Heart right ventricle (tissue), 16 donors: ENCODE measurements around the gene CLCN2. TPM values are rescaled to one million over a fixed set of nuclear protein-coding genes. Genes with fewer than 3 reads are reported as not detected.

ENCODE experiments used
- ATAC-seq, 8 donors: fragments of 200-7000 bp; cut with Tn5 transposase; one replicate each; pipeline ENCODE4 v1.9.1; 2020; ENCODE audit warnings: mild to moderate bottlenecking in 8 of 8, moderate library complexity in 8 of 8, moderate number of reproducible peaks in 1 of 8
- DNase-seq, 2 donors: peaks; one replicate each; pipeline ENCODE4 v3.0.0-alpha.2; 2020
- H3K27ac ChIP-seq, 10 donors: fragments of 200-600 bp; sonication (generic) in 2 of 10; one replicate each; pipeline versions ENCODE4 v1.5.0 to v1.8.0; 2020 to 2022; ENCODE audit warnings: mild to moderate bottlenecking in 3 of 10
- H3K27me3 ChIP-seq, 7 donors: fragments of 200-600 bp; one replicate each; pipeline ENCODE4 v1.8.0; 2021 to 2022; ENCODE audit warnings: mild to moderate bottlenecking in 2 of 7
- H3K36me3 ChIP-seq, 9 donors: fragments of 200-600 bp; sonication (generic) in 1 of 9; one replicate each; pipeline versions ENCODE4 v1.5.0 to v1.8.0; 2020 to 2022; ENCODE audit warnings: mild to moderate bottlenecking in 2 of 9
- H3K4me1 ChIP-seq, 9 donors: fragments of 200-600 bp; sonication (generic) in 1 of 9; one replicate each; pipeline versions ENCODE4 v1.5.0 to v1.8.0; 2020 to 2022; ENCODE audit warnings: mild to moderate bottlenecking in 4 of 9
- H3K4me3 ChIP-seq, 10 donors: fragments of 200-600 bp; sonication (generic) in 2 of 10; one replicate each; pipeline versions ENCODE4 v1.5.0 to v1.8.0; 2020 to 2022; ENCODE audit warnings: mild to moderate bottlenecking in 7 of 10, moderate library complexity in 2 of 10
- H3K9me3 ChIP-seq, 11 donors: fragments of 200-600 bp in 10 of 11; sonication (generic) in 2 of 11; one replicate each; pipeline versions ENCODE4 v1.5.0 to v1.8.0; 2013 to 2022; ENCODE audit warnings: mild to moderate bottlenecking in 2 of 11, control low read depth in 1 of 11, moderate library complexity in 1 of 11
- WGBS, 2 donors: extraction: QIAGEN DNeasy Blood & Tissue Kit; methylation state at CpG; one replicate each; pipeline ENCODE4 v1.1.7; 2013; ENCODE audit warnings: inconsistent platforms in 1 of 2; 5-methylcytosine and 5-hydroxymethylcytosine counted together
- intact Hi-C, 10 donors: fragments of 100-400 bp; cut with DNase I; formaldehyde crosslinking; loops; one replicate each; pipeline versions ENCODE4 v1.11.1 to v1.14.2; 2022
- polyA plus RNA-seq, 2 donors: library from polyadenylated mRNA; stranded (reverse); fragments of 200-250 nt; gene quantifications; one replicate each; pipeline ENCODE4 v1.2.3, GENCODE V29; 2013
- total RNA-seq, 10 donors: library from RNA; stranded (reverse); fragmentation: NEBNext Ultra II Directional in 3 of 10; extraction: Animal tissue kit (Norgen Biotek cat#: 25700) in 3 of 10; gene quantifications; one replicate each; pipeline versions ENCODE4 v1.2.1 to v1.2.4, GENCODE V29; 2021 to 2023
- TF ChIP-seq, protein P1 (sequence below), 9 donors: fragments of 200-600 bp; sonication (generic) in 2 of 9; IDR thresholded peaks; one replicate each; pipeline versions ENCODE4 v1.5.0 to v1.8.0; 2021 to 2022; ENCODE audit warnings: antibody characterized with exemption in 9 of 9, mild to moderate bottlenecking in 5 of 9, moderate library complexity in 1 of 9
- donor health status: Arrhythmogenic right ventricular cardiomyopathy.
- donor health status: ischemic (EF 13 %, LVEDD 7.1; RV severe dilation, severe dysfunction).
- donor health status: healthy with polysubstance abuse.
- donor health status: DM: no; HTN: yes; CAD: no.
- donor health status: DM: no; HTN: no; CAD: no.
- donor health status: ischemic (EF 25% LVEDD 6.9; RV normal size, moderate dysfunction).
- donor health status: ischemic (EF 25% LVEDD 5.7; RV mildly dilated, moderate dysfunction).
- donor health status: healthy.
- donor health status: DM: yes; HTN: yes; CAD: no.
- donor health status: Ischemic cardiomyopathy.
- donor health status: ischemic (EF 35%, LVEDD 5.7; RV mildly dilated, moderate dysfunction).
- donor health status: nonischemic (EF 11% LVEDD 7.7; RV severe dilation, severe dysfunction).
- donor health status: DM: yes; HTN: yes; CAD: no.
- donor health status: PGD.
- donor health status: ischemic (EF 29% LVEDD 5.4; RV normal size, mild dysfunction).
- donor health status: nonischemic (EF 23%, LVEDD 6.1; RV moderate dilation, normal function).

The CLCN2 gene
- total and polyA plus RNA-seq, 12 donors, result 1.3 to 8.4 (median 2.4) TPM

DNA sequence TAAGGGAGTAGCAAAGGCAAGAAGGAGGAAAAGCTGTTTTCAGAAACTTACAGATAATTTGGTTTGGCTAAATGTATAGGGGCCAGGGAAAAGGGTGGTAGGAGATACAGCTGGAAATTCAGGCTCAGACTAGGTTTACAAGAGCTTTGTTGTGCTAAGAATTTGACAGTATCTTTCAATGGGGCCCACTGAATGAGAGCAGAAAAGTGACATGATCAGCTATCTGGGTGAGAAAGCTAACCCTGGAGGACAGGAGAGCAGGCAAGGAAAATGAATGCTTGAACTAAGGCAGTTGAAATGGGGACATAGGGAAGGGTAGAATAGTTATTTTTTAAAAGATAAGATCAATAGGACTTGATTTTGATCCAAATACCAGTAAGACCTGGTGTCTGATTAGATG lies 49.8 kb downstream of the CLCN2 start:
- H3K4me3 ChIP-seq, result no peak overlapping the region
- no peak for DNase-seq
- peaks cover 11 to 22% (median 16%) of the 10 kb centered on the region in 9 donors for H3K4me1 ChIP-seq
- peaks cover 0 to 37% (median 26%) of the 10 kb centered on the region in 9 donors for H3K36me3 ChIP-seq
- H3K27me3 ChIP-seq, result no peaks in the 10 kb centered on the region
- no peaks in the 10 kb centered on the region for H3K9me3 ChIP-seq
- TF ChIP-seq, protein P1, sequence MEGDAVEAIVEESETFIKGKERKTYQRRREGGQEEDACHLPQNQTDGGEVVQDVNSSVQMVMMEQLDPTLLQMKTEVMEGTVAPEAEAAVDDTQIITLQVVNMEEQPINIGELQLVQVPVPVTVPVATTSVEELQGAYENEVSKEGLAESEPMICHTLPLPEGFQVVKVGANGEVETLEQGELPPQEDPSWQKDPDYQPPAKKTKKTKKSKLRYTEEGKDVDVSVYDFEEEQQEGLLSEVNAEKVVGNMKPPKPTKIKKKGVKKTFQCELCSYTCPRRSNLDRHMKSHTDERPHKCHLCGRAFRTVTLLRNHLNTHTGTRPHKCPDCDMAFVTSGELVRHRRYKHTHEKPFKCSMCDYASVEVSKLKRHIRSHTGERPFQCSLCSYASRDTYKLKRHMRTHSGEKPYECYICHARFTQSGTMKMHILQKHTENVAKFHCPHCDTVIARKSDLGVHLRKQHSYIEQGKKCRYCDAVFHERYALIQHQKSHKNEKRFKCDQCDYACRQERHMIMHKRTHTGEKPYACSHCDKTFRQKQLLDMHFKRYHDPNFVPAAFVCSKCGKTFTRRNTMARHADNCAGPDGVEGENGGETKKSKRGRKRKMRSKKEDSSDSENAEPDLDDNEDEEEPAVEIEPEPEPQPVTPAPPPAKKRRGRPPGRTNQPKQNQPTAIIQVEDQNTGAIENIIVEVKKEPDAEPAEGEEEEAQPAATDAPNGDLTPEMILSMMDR (IDR thresholded peaks at IDR 0.05), result no peak
- intact Hi-C loops, result loop anchor here in 3 of 10 donors (5.0 to 10.0 kb wide), 4 partner anchors 36 to 687 kb away; partner anchors contain the start of genes ABCF3 (in 1 of the 3) and DVL3 (in 1 of the 3)
- no peak overlapping the region for H3K27ac ChIP-seq
- ATAC-seq, result no peak

DNA sequence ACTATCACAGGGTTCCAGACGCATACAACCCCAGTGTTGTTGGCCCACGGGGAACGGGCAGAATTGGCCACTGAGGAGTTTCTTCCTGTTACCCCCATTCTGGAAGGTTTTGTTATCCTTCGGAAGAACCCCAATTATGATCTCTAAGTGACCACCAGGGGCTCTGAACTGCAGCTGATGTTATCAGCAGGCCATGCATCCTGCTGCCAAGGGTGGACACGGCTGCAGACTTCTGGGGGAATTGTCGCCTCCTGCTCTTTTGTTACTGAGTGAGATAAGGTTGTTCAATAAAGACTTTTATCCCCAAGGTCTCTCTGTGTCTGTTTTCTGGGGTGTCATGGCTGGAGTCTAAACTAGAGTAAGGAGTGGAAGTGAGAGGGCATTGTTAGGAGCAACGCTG lies 52.7 kb downstream of the CLCN2 start:
- Histone ChIP-seq H3K36me3 (peaks cover 4 to 58% (median 55%) of the 10 kb centered on the region in 9 donors), H3K4me3 (no peak overlapping the region), H3K4me1 (peaks cover 0 to 2% (median under 1%) of the 10 kb centered on the region in 9 donors), H3K27me3 (no peaks in the 10 kb centered on the region), H3K27ac (no peak overlapping the region), H3K9me3 (no peaks in the 10 kb centered on the region)
- WGBS, 2 donors, result 63 to 69% methylated on average over 7 of the region's 7 CpGs
- ATAC-seq (no peak), DNase-seq (no peak)
- intact Hi-C loops, result loop anchor here in 1 of 10 donors (10.0 kb wide), 1 partner anchor 46 kb away; no protein-coding TSS in a partner anchor
- TF ChIP-seq, protein P1 (IDR thresholded peaks at IDR 0.05), result no peak

DNA sequence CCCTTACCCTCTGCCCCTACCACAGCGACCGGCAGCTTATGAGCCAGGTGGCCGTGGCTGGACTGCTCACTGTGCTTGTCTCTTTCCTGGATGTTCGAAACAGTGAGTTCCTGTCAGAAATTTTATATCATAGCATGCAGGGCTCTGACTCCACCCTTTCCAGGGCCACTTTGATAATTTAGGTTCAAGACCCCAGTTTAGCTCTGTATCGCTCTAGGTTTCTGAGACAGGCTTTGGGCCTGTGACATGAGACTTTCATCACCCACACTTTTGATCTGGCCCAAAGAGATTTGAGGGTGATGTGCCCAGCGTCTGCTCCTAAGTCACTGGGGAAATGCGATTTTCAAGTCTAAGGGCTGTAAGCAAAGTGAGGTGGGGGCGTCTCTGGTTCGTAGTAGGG lies 53.5 kb downstream of the CLCN2 start:
- Histone ChIP-seq H3K9me3 (no peaks in the 10 kb centered on the region), H3K4me1 (no peaks in the 10 kb centered on the region), H3K36me3 (peaks cover 7 to 66% (median 64%) of the 10 kb centered on the region in 9 donors), H3K27me3 (no peaks in the 10 kb centered on the region), H3K4me3 (no peak overlapping the region), H3K27ac (no peak overlapping the region)
- 93 to 94% methylated on average over 9 of the region's 9 CpGs for WGBS, 2 donors
- DNase-seq (no peak), ATAC-seq (no peak)
- intact Hi-C loops, result loop anchor here in 1 of 10 donors (10.0 kb wide), 1 partner anchor 47 kb away; no protein-coding TSS in a partner anchor
- TF ChIP-seq, protein P1 (IDR thresholded peaks at IDR 0.05), result no peak

DNA sequence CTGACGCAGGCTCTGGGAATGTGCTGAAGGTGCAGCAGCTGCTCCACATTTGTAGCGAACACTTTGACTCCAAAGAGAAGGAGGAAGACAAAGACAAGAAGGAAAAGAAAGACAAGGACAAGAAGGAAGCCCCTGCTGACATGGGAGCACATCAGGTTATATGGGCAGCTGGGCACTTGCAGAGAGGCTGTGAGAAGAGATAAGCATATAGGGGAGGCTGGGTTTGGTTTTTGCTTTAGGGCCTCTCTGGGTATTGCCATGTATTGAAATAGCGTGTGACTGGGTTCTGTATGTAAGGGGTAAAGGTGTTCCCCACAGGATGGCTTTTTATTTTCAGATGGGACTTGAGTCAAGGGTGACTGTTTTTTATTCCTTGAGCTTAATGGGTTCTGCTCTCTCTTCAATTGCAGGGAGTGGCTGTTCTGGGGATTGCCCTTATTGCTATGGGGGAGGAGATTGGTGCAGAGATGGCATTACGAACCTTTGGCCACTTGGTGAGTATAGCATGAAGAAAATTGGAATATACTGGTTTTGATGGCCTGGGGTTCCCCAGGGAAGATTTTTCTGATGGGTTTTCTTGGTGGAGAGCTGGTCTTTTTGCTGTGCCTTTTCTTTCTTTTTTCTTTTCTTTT lies 54.9 kb downstream of the CLCN2 start:
- TF ChIP-seq, protein P1 (IDR thresholded peaks at IDR 0.05), result no peak
- 89 to 93% methylated on average over 4 of the region's 4 CpGs for whole genome bisulfite sequencing, 2 donors

More for the DNA sequence above, 54.9 kb downstream of the CLCN2 start:
- Histone ChIP-seq H3K4me3 (no peak overlapping the region), H3K9me3 (no peaks in the 10 kb centered on the region), H3K27me3 (no peaks in the 10 kb centered on the region), H3K27ac (no peak overlapping the region), H3K4me1 (no peaks in the 10 kb centered on the region), H3K36me3 (peaks cover 7 to 81% (median 78%) of the 10 kb centered on the region in 9 donors)
- ATAC-seq (no peak), DNase-seq (no peak)
- intact Hi-C loops, result loop anchor here in 1 of 10 donors (10.0 kb wide), 1 partner anchor 48 kb away; no protein-coding TSS in a partner anchor
